Fibroblast of mammary gland (primary cell): Measurements from ENCODE around the gene CD46.
A peak's percentile ranks its signal among the peaks of the same experiment; 100 is the strongest.
"Not testable (repeated sequence)": the region's sequence is repeated elsewhere in the genome, so short reads cannot be mapped to it uniquely, and the experiment has no call there.

Source experiments
- DNase-seq: peaks from one replicate; pipeline ENCODE4 v3.0.0-alpha.2; 2010; ENCODE audit warnings: low read depth
- H3K4me3 ChIP-seq: 2 replicates; pipeline ENCODE4 v1.5.1; 2011; ENCODE audit warnings: low read depth, mild to moderate bottlenecking, low read length, moderate library complexity; ENCODE audit not compliant: control insufficient read depth
- CTCF ChIP-seq: conservative IDR thresholded peaks from 2 replicates; pipeline ENCODE4 v1.5.1; 2011; ENCODE audit warnings: low read depth, low read length, inconsistent platforms; ENCODE audit not compliant: control insufficient read depth, insufficient read depth

CD46 gene

DNA sequence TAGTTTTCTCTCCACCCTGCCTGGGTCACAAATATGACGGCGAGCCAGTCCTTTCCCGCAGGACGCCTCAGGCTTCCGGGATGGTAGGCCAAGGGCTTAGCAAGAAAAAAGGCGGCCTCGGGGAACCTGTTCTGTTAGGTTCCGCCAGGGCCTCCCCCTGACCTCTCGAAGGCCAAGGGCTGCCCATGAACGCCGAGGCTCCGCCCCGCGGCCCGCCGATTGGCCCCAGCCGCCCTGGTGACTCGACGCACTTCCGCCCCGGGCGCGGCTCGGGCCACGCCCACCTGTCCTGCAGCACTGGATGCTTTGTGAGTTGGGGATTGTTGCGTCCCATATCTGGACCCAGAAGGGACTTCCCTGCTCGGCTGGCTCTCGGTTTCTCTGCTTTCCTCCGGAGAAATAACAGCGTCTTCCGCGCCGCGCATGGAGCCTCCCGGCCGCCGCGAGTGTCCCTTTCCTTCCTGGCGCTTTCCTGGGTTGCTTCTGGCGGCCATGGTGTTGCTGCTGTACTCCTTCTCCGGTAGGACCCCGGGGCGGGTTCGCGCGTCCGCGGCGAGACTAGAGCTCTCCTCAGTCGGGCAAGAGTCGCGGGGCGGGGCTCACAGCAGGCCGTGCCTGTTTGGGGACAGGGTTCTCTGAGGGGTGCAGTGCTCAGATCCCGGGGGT, at the start of gene CD46:
TSS of gene CD46 (plus strand) at position 265 of the 666 bp plus-strand sequence. CDS start at position 424, 159 bp downstream.
- peak; percentile 89 for DNase-seq
- no peak for TF ChIP-seq CTCF
- peak within 1 kb of the TSS; percentile 92 for H3K4me3 ChIP-seq

- no peak overlapping the region for H3K4me3 ChIP-seq
- peak; percentile 64 for DNase-seq
- TF ChIP-seq CTCF = no peak
These were observed 49.5 kb upstream of the CD46 start for GRCh38 chr1:207702317-207702716.

- no peak for TF ChIP-seq CTCF
- H3K4me3 ChIP-seq = no peak overlapping the region
- no peak for DNase-seq
These were observed 48.1 kb upstream of the CD46 start for GRCh38 chr1:207703712-207704111.

DNA sequence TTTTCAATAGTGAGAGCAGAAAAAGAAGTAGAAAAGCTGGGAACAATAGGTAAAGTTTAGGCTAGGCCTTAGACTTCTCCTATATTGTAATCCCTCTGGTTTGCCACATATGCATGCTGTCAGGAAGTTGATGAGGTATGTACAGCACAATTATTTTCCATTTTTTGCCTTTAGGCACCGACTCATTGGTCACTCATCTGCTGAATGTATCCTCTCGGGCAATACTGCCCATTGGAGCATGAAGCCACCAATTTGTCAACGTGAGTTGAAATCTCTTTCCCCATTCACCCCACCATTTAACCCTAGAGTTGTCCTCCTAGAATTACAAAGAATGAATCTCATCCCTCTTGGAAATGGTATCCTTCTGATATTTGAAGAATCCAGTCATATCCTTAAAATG, 43.9 kb upstream of the CD46 start:
- not testable (repeated sequence) for DNase-seq, H3K4me3 ChIP-seq

- peak; percentile 1 for TF ChIP-seq CTCF
- peak; percentile 38 for DNase-seq
- H3K4me3 ChIP-seq = no peak overlapping the region
These were observed 40.6 kb upstream of the CD46 start for GRCh38 chr1:207711285-207711684.

DNA sequence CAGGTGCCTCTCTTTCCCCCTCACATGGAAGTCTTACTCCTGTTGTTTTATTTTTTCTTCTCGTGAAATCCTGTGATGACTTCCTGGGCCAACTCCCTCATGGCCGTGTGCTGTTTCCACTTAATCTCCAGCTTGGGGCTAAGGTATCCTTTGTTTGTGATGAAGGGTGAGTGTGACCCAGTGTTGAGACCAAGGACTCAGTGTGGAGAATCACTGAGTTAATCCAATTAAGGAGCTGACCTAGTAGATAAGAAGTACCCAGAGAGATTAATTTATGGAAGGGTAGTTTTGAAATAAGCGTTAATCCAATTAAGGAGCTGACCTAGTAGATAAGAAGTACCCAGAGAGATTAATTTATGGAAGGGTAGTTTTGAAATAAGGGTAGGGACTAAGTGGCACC, 39.2 kb upstream of the CD46 start:
- not testable (repeated sequence) for H3K4me3 ChIP-seq, DNase-seq

GRCh38 chr1:207713529-207713928, 38.3 kb upstream of the CD46 start:
- no peak overlapping the region for H3K4me3 ChIP-seq
- TF ChIP-seq CTCF = no peak
- no peak for DNase-seq

DNA sequence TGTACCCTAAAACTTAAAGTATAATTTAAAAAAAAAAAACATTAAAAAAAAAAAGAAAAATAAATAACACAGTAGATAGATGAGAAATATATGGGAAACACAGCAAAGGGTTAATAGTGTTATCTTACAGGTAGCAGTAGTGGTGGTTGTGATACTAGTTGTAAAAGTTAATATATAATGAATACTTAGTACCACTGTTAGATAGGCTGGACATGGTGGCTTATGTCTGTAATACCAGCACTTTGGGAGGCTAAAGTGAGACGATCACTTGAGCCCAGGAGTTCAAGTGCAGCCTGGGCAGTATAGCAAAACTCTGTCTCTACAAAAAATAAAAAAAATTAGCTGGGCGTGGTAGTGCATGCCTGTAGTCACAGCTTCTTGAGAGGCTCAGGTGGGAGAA, 32.6 kb upstream of the CD46 start:
- no peak for TF ChIP-seq CTCF
- H3K4me3 ChIP-seq = no peak overlapping the region
- no peak for DNase-seq

GRCh38 chr1:207728200-207728858, 23.5 kb upstream of the CD46 start:
- not testable (repeated sequence) for H3K4me3 ChIP-seq, DNase-seq

GRCh38 chr1:207737503-207738157, 14.2 kb upstream of the CD46 start:
- H3K4me3 ChIP-seq, DNase-seq: not testable (repeated sequence)
